ENCODE results near the gene GLYAT.

DNA sequence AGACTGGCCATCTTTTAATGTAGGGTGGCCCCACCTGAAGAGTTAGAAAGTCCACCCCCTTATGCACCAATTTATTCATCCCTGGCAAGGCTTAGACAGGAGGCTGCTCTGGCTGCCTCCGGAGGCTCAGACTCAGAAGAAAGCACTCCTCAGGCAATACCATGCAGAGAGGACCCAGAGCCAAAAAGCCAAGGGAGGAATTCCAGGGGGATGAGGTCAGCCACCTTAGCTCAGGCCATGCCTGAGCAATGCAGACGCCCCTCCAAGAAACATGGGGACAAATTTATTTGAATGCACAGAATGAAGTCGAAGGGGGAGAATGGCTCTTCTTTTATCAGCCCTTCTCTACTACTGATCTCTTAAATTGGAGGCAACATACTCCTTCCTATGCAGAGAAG is 39.7 kb upstream of the GLYAT start:
- TF ChIP-seq, protein P1, sequence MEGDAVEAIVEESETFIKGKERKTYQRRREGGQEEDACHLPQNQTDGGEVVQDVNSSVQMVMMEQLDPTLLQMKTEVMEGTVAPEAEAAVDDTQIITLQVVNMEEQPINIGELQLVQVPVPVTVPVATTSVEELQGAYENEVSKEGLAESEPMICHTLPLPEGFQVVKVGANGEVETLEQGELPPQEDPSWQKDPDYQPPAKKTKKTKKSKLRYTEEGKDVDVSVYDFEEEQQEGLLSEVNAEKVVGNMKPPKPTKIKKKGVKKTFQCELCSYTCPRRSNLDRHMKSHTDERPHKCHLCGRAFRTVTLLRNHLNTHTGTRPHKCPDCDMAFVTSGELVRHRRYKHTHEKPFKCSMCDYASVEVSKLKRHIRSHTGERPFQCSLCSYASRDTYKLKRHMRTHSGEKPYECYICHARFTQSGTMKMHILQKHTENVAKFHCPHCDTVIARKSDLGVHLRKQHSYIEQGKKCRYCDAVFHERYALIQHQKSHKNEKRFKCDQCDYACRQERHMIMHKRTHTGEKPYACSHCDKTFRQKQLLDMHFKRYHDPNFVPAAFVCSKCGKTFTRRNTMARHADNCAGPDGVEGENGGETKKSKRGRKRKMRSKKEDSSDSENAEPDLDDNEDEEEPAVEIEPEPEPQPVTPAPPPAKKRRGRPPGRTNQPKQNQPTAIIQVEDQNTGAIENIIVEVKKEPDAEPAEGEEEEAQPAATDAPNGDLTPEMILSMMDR (IDR thresholded peaks at IDR 0.05; ENCODE audit: insufficient read depth, low read length, poor library complexity, severe bottlenecking) = no peak
- TF ChIP-seq EZH2phosphoT487 (conservative IDR thresholded peaks at IDR 0.05; ENCODE audit: low read length) = no peak

Data from SU-DHL-6 (cell line).